Heart left ventricle (tissue), 16 donors: ENCODE data around the gene SPTBN1. TPM values are rescaled to one million over a fixed set of nuclear protein-coding genes. Genes with fewer than 3 reads are reported as not detected.

ENCODE experiments used
- ATAC-seq, 4 donors: fragments of 200-7000 bp; cut with Tn5 transposase; one replicate each; pipeline ENCODE4 v1.9.1; 2020 to 2022; ENCODE audit warnings: moderate library complexity in 4 of 4, mild to moderate bottlenecking in 3 of 4, moderate number of reproducible peaks in 1 of 4
- DNase-seq, 5 donors: peaks; one replicate each; pipeline ENCODE4 v3.0.0-alpha.2; 2020
- H3K27ac ChIP-seq, 12 donors: fragments of 200-600 bp; sonication (generic) in 4 of 12; one replicate each; pipeline versions ENCODE4 v1.5.0 to v1.8.0; 2016 to 2022; ENCODE audit warnings: mild to moderate bottlenecking in 2 of 12
- H3K27me3 ChIP-seq, 9 donors: fragments of 200-600 bp; sonication (generic) in 2 of 9; one replicate each; pipeline versions ENCODE4 v1.5.1 to v1.8.0; 2016 to 2022; ENCODE audit warnings: mild to moderate bottlenecking in 3 of 9
- H3K36me3 ChIP-seq, 9 donors: fragments of 200-600 bp; sonication (generic) in 2 of 9; one replicate each; pipeline versions ENCODE4 v1.5.0 to v1.8.0; 2018 to 2022; ENCODE audit warnings: mild to moderate bottlenecking in 2 of 9
- H3K4me1 ChIP-seq, 12 donors: fragments of 200-600 bp; sonication (generic) in 4 of 12; one replicate each; pipeline versions ENCODE4 v1.5.0 to v1.8.0; 2016 to 2022; ENCODE audit warnings: mild to moderate bottlenecking in 3 of 12
- H3K4me3 ChIP-seq, 12 donors: fragments of 200-600 bp; sonication (generic) in 4 of 12; one replicate each; pipeline versions ENCODE4 v1.5.0 to v1.8.0; 2017 to 2022; ENCODE audit warnings: mild to moderate bottlenecking in 9 of 12, moderate library complexity in 4 of 12
- H3K9me3 ChIP-seq, 12 donors: fragments of 200-600 bp; sonication (generic) in 4 of 12; one replicate each; pipeline versions ENCODE4 v1.5.0 to v1.8.0; 2016 to 2022; ENCODE audit warnings: mild to moderate bottlenecking in 1 of 12
- CTCF ChIP-seq, 12 donors: fragments of 200-600 bp; sonication (generic) in 4 of 12; IDR thresholded peaks; one replicate each; pipeline versions ENCODE4 v1.5.0 to v1.8.0; 2018 to 2022; ENCODE audit warnings: antibody characterized with exemption in 12 of 12, mild to moderate bottlenecking in 5 of 12
- POLR2A ChIP-seq, 2 donors: fragments of 450-650 bp; IDR thresholded peaks; one replicate each; pipeline ENCODE4 v1.6.1; 2017; ENCODE audit warnings: antibody characterized with exemption in 2 of 2, mild to moderate bottlenecking in 2 of 2, moderate library complexity in 2 of 2
- WGBS, 4 donors: extraction: QIAGEN DNeasy Blood & Tissue Kit in 2 of 4; methylation state at CpG; one replicate each; pipeline versions ENCODE4 v1.1.5 to v1.1.7; 2013 to 2018; 5-methylcytosine and 5-hydroxymethylcytosine counted together
- intact Hi-C, 10 donors: fragments of 100-400 bp; cut with DNase I; formaldehyde crosslinking; loops; one replicate each; pipeline versions ENCODE4 v1.11.1 to v1.14.2; 2022
- polyA plus RNA-seq, 2 donors: library from polyadenylated mRNA; stranded (reverse); fragments of 200-250 nt; gene quantifications; one replicate each; pipeline ENCODE4 v1.2.3, GENCODE V29; 2013
- total RNA-seq, 9 donors: library from RNA; depleted of rRNA in 2 of 9; stranded (reverse); fragments of >200 nt in 2 of 9; fragmentation: NEBNext Ultra II Directional in 3 of 9; extraction: Animal tissue kit (Norgen Biotek cat#: 25700) in 3 of 9; gene quantifications; one replicate each; pipeline versions ENCODE4 v1.1.0 to v1.2.4, GENCODE V29; 2016 to 2023
- donor health status: ischemic (EF 13 %, LVEDD 7.1; RV severe dilation, severe dysfunction).
- donor health status: healthy with polysubstance abuse.
- donor health status: DM: no; HTN: yes; CAD: no.
- donor health status: DM: no; HTN: no; CAD: no.
- donor health status: ischemic (EF 25% LVEDD 6.9; RV normal size, moderate dysfunction).
- donor health status: ischemic (EF 25% LVEDD 5.7; RV mildly dilated, moderate dysfunction).
- donor health status: healthy.
- donor health status: DM: yes; HTN: yes; CAD: no.
- donor health status: ischemic (EF 35%, LVEDD 5.7; RV mildly dilated, moderate dysfunction).
- donor health status: nonischemic (EF 11% LVEDD 7.7; RV severe dilation, severe dysfunction).
- donor health status: DM: yes; HTN: yes; CAD: no.
- donor health status: PGD.
- donor health status: ischemic (EF 29% LVEDD 5.4; RV normal size, mild dysfunction).
- donor health status: nonischemic (EF 23%, LVEDD 6.1; RV moderate dilation, normal function).

Gene SPTBN1
- total and polyA plus RNA-seq, 11 donors, result 124 to 659 (median 422) TPM

GRCh38 chr2:54541995-54542394 lies 85.9 kb downstream of the SPTBN1 start:
- Histone ChIP-seq H3K4me3 (no peak overlapping the region), H3K36me3 (peaks cover 0 to 39% (median 13%) of the 10 kb centered on the region in 9 donors), H3K9me3 (no peaks in the 10 kb centered on the region), H3K27me3 (no peaks in the 10 kb centered on the region), H3K4me1 (peaks cover 12 to 90% (median 69%) of the 10 kb centered on the region in 12 donors), H3K27ac (peak overlapping the region in 4 of 12 donors; percentile 2 to 12 (median 6))
- TF ChIP-seq POLR2A (IDR thresholded peaks at IDR 0.05), result no peak
- intact Hi-C loops, result no loop called here
- 54 to 70% (median 61%) methylated on average over 4 of the region's 4 CpGs for WGBS, 4 donors
- ATAC-seq, result no peak
- DNase-seq, result no peak

GRCh38 chr2:54543733-54544396 lies 87.7 kb downstream of the SPTBN1 start:
- TF ChIP-seq CTCF (IDR thresholded peaks at IDR 0.05) (no peak), POLR2A (IDR thresholded peaks at IDR 0.05) (no peak)
- Histone ChIP-seq H3K4me1 (peaks cover 12 to 95% (median 78%) of the 10 kb centered on the region in 12 donors), H3K36me3 (peaks cover 0 to 27% (median 5%) of the 10 kb centered on the region in 9 donors), H3K27ac (peak overlapping the region in 1 of 12 donors; percentile 16), H3K27me3 (no peaks in the 10 kb centered on the region), H3K4me3 (no peak overlapping the region), H3K9me3 (no peaks in the 10 kb centered on the region)
- no peak for DNase-seq
- ATAC-seq, result no peak
- intact Hi-C loops, result no loop called here
- 64 to 79% (median 71%) methylated on average over 3 of the region's 3 CpGs for WGBS, 4 donors

GRCh38 chr2:54545702-54546450 lies 89.7 kb downstream of the SPTBN1 start:
- peak overlapping the region in 2 of 12 donors; percentile 42 to 55 for H3K27ac ChIP-seq

GRCh38 chr2:54546518-54546917 lies 90.4 kb downstream of the SPTBN1 start:
- no peaks in the 10 kb centered on the region for H3K9me3 ChIP-seq
- H3K4me1 ChIP-seq, result peaks cover 14 to 95% (median 84%) of the 10 kb centered on the region in 12 donors
- no peak for ATAC-seq
- 41 to 53% (median 46%) methylated on average over 4 of the region's 4 CpGs for WGBS, 4 donors
- no peak for DNase-seq
- intact Hi-C loops, result no loop called here
- peaks cover 0 to 9% (median 0%) of the 10 kb centered on the region in 9 donors for H3K36me3 ChIP-seq
- peak overlapping the region in 1 of 12 donors; percentile 42 for H3K27ac ChIP-seq
- TF ChIP-seq POLR2A (IDR thresholded peaks at IDR 0.05) (no peak), CTCF (IDR thresholded peaks at IDR 0.05) (no peak)
- H3K27me3 ChIP-seq, result no peaks in the 10 kb centered on the region
- H3K4me3 ChIP-seq, result no peak overlapping the region

More at GRCh38 chr2:54545702-54546450, 89.7 kb downstream of the SPTBN1 start:
- intact Hi-C loops, result no loop called here
- DNase-seq (no peak), ATAC-seq (no peak)
- TF ChIP-seq POLR2A (IDR thresholded peaks at IDR 0.05) (no peak), CTCF (IDR thresholded peaks at IDR 0.05) (no peak)
- no peak overlapping the region for H3K4me3 ChIP-seq
- no peaks in the 10 kb centered on the region for H3K27me3 ChIP-seq
- H3K9me3 ChIP-seq, result no peaks in the 10 kb centered on the region
- 58 to 67% (median 64%) methylated on average over 3 of the region's 3 CpGs for WGBS, 4 donors
- peaks cover 15 to 95% (median 83%) of the 10 kb centered on the region in 12 donors for H3K4me1 ChIP-seq
- H3K36me3 ChIP-seq, result peaks cover 0 to 9% (median 0%) of the 10 kb centered on the region in 9 donors
